Parathyroid adenoma (tissue), 2 donors: Measurements from ENCODE around the gene ATF7IP2.

Experiments
- H2AFZ ChIP-seq: fragments of 300-600 bp; sonication (generic); one replicate; pipeline ENCODE4 v1.7.0; 2017; ENCODE audit warnings: antibody characterized with exemption, mild to moderate bottlenecking
- H3K27ac ChIP-seq: fragments of 300-600 bp; sonication (generic); one replicate; pipeline ENCODE4 v1.7.0; 2017
- H3K27me3 ChIP-seq: fragments of 300-600 bp; sonication (generic); one replicate; pipeline ENCODE4 v1.7.0; 2017; ENCODE audit warnings: low read length; ENCODE audit not compliant: control insufficient read depth, insufficient read depth
- H3K36me3 ChIP-seq: fragments of 300-600 bp; sonication (generic); one replicate; pipeline ENCODE4 v1.7.0; 2017; ENCODE audit warnings: low read length; ENCODE audit not compliant: control insufficient read depth, insufficient read depth
- H3K4me1 ChIP-seq: fragments of 300-600 bp; sonication (generic); one replicate; pipeline ENCODE4 v1.7.0; 2017; ENCODE audit warnings: control low read depth
- H3K4me2 ChIP-seq: fragments of 300-600 bp; sonication (generic); one replicate; pipeline ENCODE4 v1.7.0; 2017; ENCODE audit warnings: low read length
- H3K4me3 ChIP-seq: fragments of 300-600 bp; sonication (generic); one replicate; pipeline ENCODE4 v1.7.0; 2017; ENCODE audit warnings: low read depth, low read length
- H3K79me2 ChIP-seq: fragments of 300-600 bp; sonication (generic); one replicate; pipeline ENCODE4 v1.7.0; 2017; ENCODE audit warnings: control low read depth
- H3K9ac ChIP-seq: fragments of 300-600 bp; sonication (generic); one replicate; pipeline ENCODE4 v1.7.0; 2017; ENCODE audit warnings: mild to moderate bottlenecking
- H3K9me3 ChIP-seq: fragments of 300-600 bp; sonication (generic); one replicate; pipeline ENCODE4 v1.7.0; 2017; ENCODE audit warnings: low read length; ENCODE audit not compliant: control insufficient read depth
- CTCF ChIP-seq: fragments of 300-600 bp; sonication (generic); IDR thresholded peaks from one replicate; pipeline ENCODE4 v1.7.0; 2017; ENCODE audit warnings: antibody characterized with exemption, mild to moderate bottlenecking
- donor health status: primary hyperparathyroidism.

ATF7IP2 gene

GRCh38 chr16:10510279-10510678 is 124.4 kb downstream of the ATF7IP2 start:
- Histone ChIP-seq H3K4me3 (no peak overlapping the region), H3K79me2 (no peaks in the 10 kb centered on the region), H3K36me3 (no peaks in the 10 kb centered on the region), H3K4me2 (no peak overlapping the region), H3K9ac (no peak overlapping the region), H3K27ac (no peak overlapping the region), H2AFZ (no peak overlapping the region), H3K4me1 (peaks cover 3% of the 10 kb centered on the region), H3K9me3 (no peaks in the 10 kb centered on the region), H3K27me3 (no peaks in the 10 kb centered on the region)
- TF ChIP-seq CTCF, result no peak

GRCh38 chr16:10511829-10512228 is 126.0 kb downstream of the ATF7IP2 start:
- no peak overlapping the region for H3K27ac ChIP-seq
- no peak overlapping the region for H3K9ac ChIP-seq
- H3K4me2 ChIP-seq, result no peak overlapping the region
- H3K4me3 ChIP-seq, result no peak overlapping the region
- no peak for TF ChIP-seq CTCF
- peaks cover 3% of the 10 kb centered on the region for H3K4me1 ChIP-seq
- H3K27me3 ChIP-seq, result no peaks in the 10 kb centered on the region
- no peak overlapping the region for H2AFZ ChIP-seq
- no peaks in the 10 kb centered on the region for H3K79me2 ChIP-seq
- H3K36me3 ChIP-seq, result no peaks in the 10 kb centered on the region
- no peaks in the 10 kb centered on the region for H3K9me3 ChIP-seq

GRCh38 chr16:10514369-10515055 is 128.7 kb downstream of the ATF7IP2 start:
- no peaks in the 10 kb centered on the region for H3K79me2 ChIP-seq
- no peak overlapping the region for H3K4me2 ChIP-seq
- peaks cover 3% of the 10 kb centered on the region for H3K4me1 ChIP-seq
- peak; percentile 71 for TF ChIP-seq CTCF
- H3K27ac ChIP-seq, result no peak overlapping the region
- no peaks in the 10 kb centered on the region for H3K9me3 ChIP-seq
- H3K9ac ChIP-seq, result no peak overlapping the region
- H2AFZ ChIP-seq, result peak overlapping the region; percentile 9
- H3K4me3 ChIP-seq, result no peak overlapping the region
- no peaks in the 10 kb centered on the region for H3K36me3 ChIP-seq
- no peaks in the 10 kb centered on the region for H3K27me3 ChIP-seq

GRCh38 chr16:10517868-10518267 is 132.0 kb downstream of the ATF7IP2 start:
- no peak overlapping the region for H3K4me3 ChIP-seq
- H3K4me1 ChIP-seq, result peaks cover 3% of the 10 kb centered on the region
- no peaks in the 10 kb centered on the region for H3K79me2 ChIP-seq
- H3K27me3 ChIP-seq, result no peaks in the 10 kb centered on the region
- no peak overlapping the region for H2AFZ ChIP-seq
- H3K27ac ChIP-seq, result no peak overlapping the region
- H3K36me3 ChIP-seq, result no peaks in the 10 kb centered on the region
- no peak overlapping the region for H3K4me2 ChIP-seq
- no peaks in the 10 kb centered on the region for H3K9me3 ChIP-seq
- no peak for TF ChIP-seq CTCF
- no peak overlapping the region for H3K9ac ChIP-seq

GRCh38 chr16:10518479-10519041 is 132.7 kb downstream of the ATF7IP2 start:
- H3K4me2 ChIP-seq, result no peak overlapping the region
- no peaks in the 10 kb centered on the region for H3K79me2 ChIP-seq
- H3K27ac ChIP-seq, result no peak overlapping the region
- peaks cover 3% of the 10 kb centered on the region for H3K4me1 ChIP-seq
- no peak overlapping the region for H3K4me3 ChIP-seq
- H3K9me3 ChIP-seq, result no peaks in the 10 kb centered on the region
- no peak overlapping the region for H3K9ac ChIP-seq
- H2AFZ ChIP-seq, result no peak overlapping the region
- no peak for TF ChIP-seq CTCF
- no peaks in the 10 kb centered on the region for H3K36me3 ChIP-seq
- H3K27me3 ChIP-seq, result no peaks in the 10 kb centered on the region
